ENCODE measurements around the gene ERVK3-1. TPM values are rescaled to one million over a fixed set of nuclear protein-coding genes. Genes with fewer than 3 reads are reported as not detected.

The ERVK3-1 gene
- total RNA-seq, 1 donor from 2014 or later = 74.3 TPM

- H3K36me3 Mint-ChIP-seq (ENCODE audit: low read depth) = peaks cover 90% of the 10 kb centered on the region
- ATAC-seq (ENCODE audit: low read depth) (no peak), DNase-seq (no peak)
- no peak overlapping the region for H3K27ac Mint-ChIP-seq
- H3K27me3 Mint-ChIP-seq = no peaks in the 10 kb centered on the region
- no peaks in the 10 kb centered on the region for H3K9me3 Mint-ChIP-seq
- TF ChIP-seq CTCF (IDR thresholded peaks at IDR 0.05) = no peak
- POLR2A ChIA-PET = no interaction called here
- H3K4me3 Mint-ChIP-seq = no peak overlapping the region
- intact Hi-C loops (cut with micrococcal nuclease) = no loop called here
- peaks cover 16% of the 10 kb centered on the region for H3K4me1 Mint-ChIP-seq
- CTCF ChIA-PET = interaction anchor here (1.1 kb wide), 1 partner anchor 18 kb away, joined by 3 read pairs; no protein-coding TSS in a partner anchor
Measured at GRCh38 chr19:58311345-58311865, 6.2 kb downstream of the ERVK3-1 start.

GRCh38 chr19:58315580-58315979 lies 10.4 kb downstream of the ERVK3-1 start:
- Mint-ChIP-seq H3K27me3 (no peaks in the 10 kb centered on the region), H3K36me3 (ENCODE audit: low read depth) (peaks cover 53% of the 10 kb centered on the region), H3K4me1 (no peaks in the 10 kb centered on the region), H3K9me3 (no peaks in the 10 kb centered on the region), H3K4me3 (no peak overlapping the region), H3K27ac (no peak overlapping the region)
- ATAC-seq (ENCODE audit: low read depth) (no peak), DNase-seq (no peak)
- TF ChIP-seq CTCF (IDR thresholded peaks at IDR 0.05) = no peak
- ChIA-PET POLR2A (no interaction called here), CTCF (no interaction called here)
- intact Hi-C loops (cut with micrococcal nuclease) = no loop called here

GRCh38 chr19:58317476-58318072 lies 12.4 kb downstream of the ERVK3-1 start:
- no peak for ATAC-seq (ENCODE audit: low read depth)

GRCh38 chr19:58318297-58318696 lies 13.1 kb downstream of the ERVK3-1 start:
- no peak overlapping the region for H3K27ac Mint-ChIP-seq
- ChIA-PET CTCF (no interaction called here), POLR2A (interaction anchor here (1.0 to 1.2 kb wide), 2 partner anchors 44 to 63 kb away, joined by 3 to 4 read pairs; partner anchors contain the start of genes ZNF497 and ZNF837)
- H3K27me3 Mint-ChIP-seq = no peaks in the 10 kb centered on the region
- no peak for TF ChIP-seq CTCF (IDR thresholded peaks at IDR 0.05)
- intact Hi-C loops (cut with micrococcal nuclease) = no loop called here
- no peaks in the 10 kb centered on the region for H3K4me1 Mint-ChIP-seq
- DNase-seq (no peak), ATAC-seq (ENCODE audit: low read depth) (no peak)
- H3K4me3 Mint-ChIP-seq = no peak overlapping the region
- H3K9me3 Mint-ChIP-seq = no peaks in the 10 kb centered on the region
- peaks cover 30% of the 10 kb centered on the region for H3K36me3 Mint-ChIP-seq (ENCODE audit: low read depth)

More at GRCh38 chr19:58317476-58318072, 12.4 kb downstream of the ERVK3-1 start:
- intact Hi-C loops (cut with micrococcal nuclease) = no loop called here
- CTCF ChIA-PET = no interaction called here
- no peaks in the 10 kb centered on the region for H3K9me3 Mint-ChIP-seq
- H3K4me3 Mint-ChIP-seq = no peak overlapping the region
- no peak for DNase-seq
- peaks cover 37% of the 10 kb centered on the region for H3K36me3 Mint-ChIP-seq (ENCODE audit: low read depth)
- POLR2A ChIA-PET = interaction anchor here (1.3 kb wide), 1 partner anchor 12 kb away, joined by 8 read pairs; the partner anchor contains the start of gene ERVK3-1
- H3K27ac Mint-ChIP-seq = no peak overlapping the region
- H3K27me3 Mint-ChIP-seq = no peaks in the 10 kb centered on the region
- no peaks in the 10 kb centered on the region for H3K4me1 Mint-ChIP-seq
- TF ChIP-seq CTCF (IDR thresholded peaks at IDR 0.05) = no peak

GRCh38 chr19:58319241-58319640 lies 14.1 kb downstream of the ERVK3-1 start:
- no peak for DNase-seq
- CTCF ChIA-PET = no interaction called here
- no peaks in the 10 kb centered on the region for H3K9me3 Mint-ChIP-seq
- no peaks in the 10 kb centered on the region for H3K27me3 Mint-ChIP-seq
- H3K27ac Mint-ChIP-seq = no peak overlapping the region
- intact Hi-C loops (cut with micrococcal nuclease) = no loop called here
- no peak for ATAC-seq (ENCODE audit: low read depth)
- TF ChIP-seq CTCF (IDR thresholded peaks at IDR 0.05) = no peak
- POLR2A ChIA-PET = interaction anchor here (1.0 to 1.2 kb wide), 2 partner anchors 43 to 62 kb away, joined by 3 to 4 read pairs; partner anchors contain the start of genes ZNF497 and ZNF837
- no peaks in the 10 kb centered on the region for H3K4me1 Mint-ChIP-seq
- no peak overlapping the region for H3K4me3 Mint-ChIP-seq
- H3K36me3 Mint-ChIP-seq (ENCODE audit: low read depth) = peaks cover 21% of the 10 kb centered on the region

Data from activated B cell treated with CpG ODN at 0.5 μM for 24 hours (primary cell).